Myometrial cell (primary cell): ENCODE measurements around the gene TRIM77. TPM values are rescaled to one million over a fixed set of nuclear protein-coding genes. Genes with fewer than 3 reads are reported as not detected.

Experiments
- total RNA-seq: library from RNA; depleted of rRNA; stranded (reverse); fragments of >200 nt; gene quantifications from 2 replicates; pipeline ENCODE4 v1.2.3, GENCODE V29; 2015

The TRIM77 gene
- not detected in 2 replicates for total RNA-seq

GRCh38 chr11:89709999-89710398 lies at the start of gene TRIM77:
Gene TRIM77 (plus strand): TSS chr11:89710299. CDS start chr11:89710299, 0 bp downstream.

Other genes with a start within 250 kb of the TRIM77 start
- 0.71 and 6.9 TPM in 2 replicates for gene NOX4, start 218.9 kb upstream of the TRIM77 start, total RNA-seq
- gene TRIM49, start 98.3 kb downstream of the TRIM77 start, total RNA-seq = not detected in 2 replicates
- gene TRIM64B, start 168.2 kb downstream of the TRIM77 start, total RNA-seq = not detected in 2 replicates
- gene TRIM49D1, start 211.9 kb downstream of the TRIM77 start, total RNA-seq = not detected in 2 replicates
- gene TRIM49D2, start 213.8 kb downstream of the TRIM77 start, total RNA-seq = not detected in 2 replicates